Daoy (cell line): ENCODE data around the gene ZNF778. TPM values are rescaled to one million over a fixed set of nuclear protein-coding genes. Genes with fewer than 3 reads are reported as not detected.

Experiments
- DNase-seq: peaks from one replicate; pipeline ENCODE4 v3.0.0-alpha.2; 2015; ENCODE audit warnings: low read depth
- total RNA-seq: library from RNA; depleted of rRNA; stranded (reverse); fragments of >200 nt; shearing (Covaris generic); gene quantifications from 2 replicates; pipeline ENCODE4 v1.2.3, GENCODE V29; 2014

ZNF778 gene
- total RNA-seq, 1 experiment from 2014 or later = 3.4 TPM

DNA sequence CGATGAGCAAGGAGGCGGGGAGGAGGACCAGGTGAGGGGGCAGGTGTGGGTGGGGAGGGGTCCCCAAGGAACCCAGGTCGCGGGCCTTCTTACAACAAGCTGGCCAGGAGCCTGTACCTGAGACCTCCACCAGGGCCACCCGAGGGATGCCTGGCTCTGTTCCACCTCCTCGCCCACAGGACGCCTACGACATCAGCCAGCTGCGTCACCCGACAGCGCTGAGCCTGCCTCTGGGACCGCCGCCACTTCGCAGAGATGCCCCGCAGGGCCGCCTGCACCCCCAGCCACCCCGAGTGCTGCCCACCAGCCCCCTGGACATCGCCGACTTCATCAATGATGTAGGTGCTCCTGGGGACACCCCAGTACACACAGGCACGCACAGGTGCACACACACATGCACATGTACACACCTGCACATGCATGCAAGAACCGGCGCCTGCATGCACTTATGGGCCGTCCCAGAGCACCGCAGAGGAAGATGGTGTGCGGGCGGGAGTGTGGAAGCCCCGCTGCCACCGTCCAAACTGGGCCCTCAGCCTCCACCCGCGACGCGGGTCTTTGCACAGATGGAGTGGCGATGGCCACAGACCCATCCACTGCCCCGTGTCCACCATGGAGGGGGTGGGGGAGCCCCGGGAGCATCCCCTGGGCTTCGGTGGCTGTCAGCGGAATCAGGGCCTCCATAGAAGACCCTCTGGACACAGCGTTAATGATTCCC, 23.8 kb upstream of the ZNF778 start:
- DNase-seq = peak; percentile 31

DNA sequence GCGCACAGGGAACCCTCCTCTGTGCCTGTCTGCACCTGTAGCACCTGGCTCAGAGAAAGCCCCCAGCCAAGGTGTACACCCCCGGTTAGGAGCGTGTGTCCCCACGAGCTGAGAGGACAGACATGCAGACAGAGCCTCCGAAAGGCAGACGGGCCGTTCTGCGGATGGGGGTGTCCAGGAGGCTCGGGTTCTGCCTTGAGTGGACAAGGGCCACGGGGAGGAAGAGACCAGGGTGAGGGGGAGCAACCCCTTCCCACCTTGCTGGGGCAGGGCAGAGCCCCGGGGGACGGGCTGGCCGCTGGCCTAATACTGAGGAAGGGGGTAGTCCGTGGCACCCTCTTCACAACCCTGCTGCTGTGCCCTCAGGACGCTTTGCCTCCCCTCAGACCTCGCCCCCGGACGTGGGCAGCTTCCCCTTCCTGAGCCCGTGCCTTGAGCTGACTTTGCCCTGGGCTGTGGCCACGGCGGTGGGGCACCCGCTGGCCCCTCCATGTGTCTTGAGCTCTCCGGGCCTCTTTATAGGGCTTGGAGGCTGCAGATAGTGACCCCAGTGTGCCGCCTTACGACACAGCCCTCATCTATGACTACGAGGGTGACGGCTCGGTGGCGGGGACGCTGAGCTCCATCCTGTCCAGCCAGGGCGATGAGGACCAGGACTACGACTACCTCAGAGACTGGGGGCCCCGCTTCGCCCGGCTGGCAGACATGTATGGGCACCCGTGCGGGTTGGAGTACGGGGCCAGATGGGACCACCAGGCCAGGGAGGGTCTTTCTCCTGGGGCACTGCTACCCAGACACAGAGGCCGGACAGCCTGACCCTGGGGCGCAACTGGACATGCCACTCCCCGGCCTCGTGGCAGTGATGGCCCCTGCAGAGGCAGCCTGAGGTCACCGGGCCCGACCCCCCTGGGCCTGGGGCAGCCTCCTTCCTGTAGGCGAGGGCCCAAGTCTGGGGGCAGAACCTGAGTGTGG, 22.9 kb upstream of the ZNF778 start:
- peak; percentile 1 for DNase-seq

DNA sequence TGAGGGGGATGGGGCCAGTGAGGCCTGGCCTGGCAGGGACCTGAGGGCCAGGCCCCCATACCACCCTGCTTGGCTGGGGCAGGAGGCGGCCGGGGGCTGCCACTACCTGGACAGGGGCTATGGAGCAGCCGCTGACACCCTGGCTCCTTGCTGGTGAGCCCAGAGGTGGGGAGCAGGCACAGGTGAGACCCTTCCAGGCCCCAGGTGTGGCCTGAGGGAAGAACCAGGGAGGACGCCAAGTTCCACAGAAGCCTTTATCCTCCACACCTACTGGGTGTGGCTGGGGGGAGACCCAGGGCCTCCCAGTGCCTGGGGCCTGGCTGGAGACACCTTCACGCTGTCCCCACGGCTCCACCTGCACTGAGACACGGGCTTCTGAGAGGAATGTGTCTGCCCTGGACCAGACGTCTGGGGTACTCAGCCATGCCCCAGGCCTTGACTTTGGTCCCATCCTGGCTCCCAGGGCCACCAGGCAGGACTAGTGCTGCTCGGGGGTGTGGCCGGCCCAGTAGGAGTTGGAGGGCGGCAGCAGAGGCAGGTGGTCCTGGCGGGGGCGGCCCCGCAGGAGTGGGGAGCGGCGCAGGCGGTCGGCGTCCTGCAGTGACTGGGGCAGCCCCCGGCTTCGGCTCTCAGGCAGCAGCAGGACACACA, 21.9 kb upstream of the ZNF778 start:
- DNase-seq = no peak

DNA sequence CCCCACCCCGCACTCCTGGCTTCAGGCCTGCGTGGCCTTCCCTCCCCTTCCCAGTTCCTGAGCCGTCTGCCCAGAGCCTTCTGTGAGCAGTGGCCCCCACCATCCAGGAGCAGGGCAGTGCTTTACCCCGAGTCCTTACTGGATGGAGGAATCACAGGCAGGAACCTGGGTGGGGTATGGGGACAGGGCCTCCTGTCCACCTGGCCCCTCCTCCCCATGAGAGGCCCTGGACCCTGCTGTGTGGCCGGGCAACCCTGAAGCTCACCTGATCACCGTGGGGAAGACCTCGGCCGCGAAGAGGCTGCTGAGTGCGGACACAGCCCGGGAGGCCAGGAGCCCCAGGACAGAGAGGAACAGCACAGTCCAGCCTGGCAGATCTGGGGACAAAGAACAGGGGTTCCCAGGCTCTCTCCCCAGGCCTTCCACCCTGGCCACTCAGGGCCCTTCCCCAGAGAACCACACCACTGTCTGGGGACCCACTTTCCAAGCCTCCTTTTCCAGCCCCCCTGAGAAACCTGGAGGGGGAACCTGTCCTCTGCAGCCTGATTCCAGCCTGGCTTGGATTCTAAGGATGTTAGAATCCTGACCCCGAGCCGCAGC, 20.4 kb upstream of the ZNF778 start:
- no peak for DNase-seq

DNA sequence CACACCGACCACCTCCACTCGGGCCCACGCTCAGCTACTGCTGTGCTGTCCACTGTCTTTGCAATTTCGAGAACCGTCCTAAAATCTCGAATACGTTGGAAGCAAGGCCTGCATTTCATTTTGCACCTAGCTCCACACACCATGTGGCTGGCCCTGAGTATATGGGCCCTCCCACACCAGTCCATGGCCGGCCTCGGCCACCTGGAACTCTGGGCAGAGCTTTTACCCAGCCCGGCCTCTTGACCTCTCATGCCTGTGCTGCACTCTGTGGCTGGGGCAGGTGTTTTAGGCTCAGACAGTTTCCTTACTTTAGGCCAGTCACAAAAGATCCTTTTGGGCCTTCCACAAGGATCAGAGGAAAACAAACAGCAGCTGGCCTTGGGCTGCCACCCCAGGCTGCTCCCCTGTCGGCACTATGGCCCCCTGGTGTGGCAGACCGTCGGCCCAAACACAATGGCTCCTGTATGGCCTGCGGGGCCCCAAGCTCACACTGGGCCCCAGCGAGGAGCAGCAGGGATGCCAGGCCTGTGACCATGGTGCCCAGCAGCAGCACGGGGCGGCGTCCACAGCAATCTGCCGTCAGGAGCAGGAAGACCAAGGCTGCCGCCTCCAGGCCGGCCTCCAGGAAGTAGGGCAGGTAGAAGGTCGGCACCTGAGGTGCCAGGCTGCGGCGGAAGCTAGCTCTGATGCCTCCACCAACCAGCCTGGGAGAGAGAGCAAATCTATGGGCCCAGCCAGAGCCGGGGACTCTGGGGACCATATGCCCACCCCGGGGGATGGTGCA, 19.7 kb upstream of the ZNF778 start:
- DNase-seq = no peak

DNA sequence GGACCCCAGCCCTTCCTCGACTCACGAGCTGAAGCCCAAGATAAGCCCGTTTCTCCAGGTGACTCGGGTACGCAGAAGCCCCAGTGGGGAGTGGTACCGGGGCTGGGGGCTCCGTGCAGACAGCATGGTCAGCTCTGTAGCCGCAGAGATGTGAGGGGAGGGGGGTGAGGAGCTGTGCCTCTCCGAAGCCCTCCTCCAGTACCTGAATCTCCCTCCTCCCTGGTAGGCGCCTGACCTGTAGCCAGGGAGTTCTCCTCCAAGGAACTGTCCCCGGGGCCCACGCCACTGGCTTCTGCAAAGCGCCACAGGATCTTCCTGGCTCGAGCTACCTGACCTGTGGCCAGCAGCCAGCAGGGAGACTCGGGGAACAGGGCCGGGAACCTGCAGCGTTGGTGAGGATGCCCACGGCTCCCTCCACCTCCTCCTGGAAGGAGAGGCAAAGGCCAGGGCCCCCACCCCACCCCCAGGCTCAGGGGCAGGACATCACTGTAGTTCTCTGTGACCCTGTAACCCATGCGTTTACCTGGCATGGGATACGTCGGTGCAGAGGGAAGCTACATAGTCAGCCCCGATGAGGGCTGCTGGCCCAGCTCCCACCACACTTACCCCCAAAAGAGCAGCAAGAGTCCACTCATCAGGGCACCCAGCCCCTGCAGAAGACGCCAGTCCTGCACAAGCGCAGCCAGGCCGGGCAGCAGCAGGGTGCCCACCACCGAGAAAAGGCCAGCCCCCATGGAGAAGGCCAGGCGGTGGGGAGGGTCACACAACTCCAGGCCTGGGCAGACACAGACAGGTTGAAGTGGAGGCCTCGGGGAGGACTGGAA, 18.9 kb upstream of the ZNF778 start:
- DNase-seq = no peak

DNA sequence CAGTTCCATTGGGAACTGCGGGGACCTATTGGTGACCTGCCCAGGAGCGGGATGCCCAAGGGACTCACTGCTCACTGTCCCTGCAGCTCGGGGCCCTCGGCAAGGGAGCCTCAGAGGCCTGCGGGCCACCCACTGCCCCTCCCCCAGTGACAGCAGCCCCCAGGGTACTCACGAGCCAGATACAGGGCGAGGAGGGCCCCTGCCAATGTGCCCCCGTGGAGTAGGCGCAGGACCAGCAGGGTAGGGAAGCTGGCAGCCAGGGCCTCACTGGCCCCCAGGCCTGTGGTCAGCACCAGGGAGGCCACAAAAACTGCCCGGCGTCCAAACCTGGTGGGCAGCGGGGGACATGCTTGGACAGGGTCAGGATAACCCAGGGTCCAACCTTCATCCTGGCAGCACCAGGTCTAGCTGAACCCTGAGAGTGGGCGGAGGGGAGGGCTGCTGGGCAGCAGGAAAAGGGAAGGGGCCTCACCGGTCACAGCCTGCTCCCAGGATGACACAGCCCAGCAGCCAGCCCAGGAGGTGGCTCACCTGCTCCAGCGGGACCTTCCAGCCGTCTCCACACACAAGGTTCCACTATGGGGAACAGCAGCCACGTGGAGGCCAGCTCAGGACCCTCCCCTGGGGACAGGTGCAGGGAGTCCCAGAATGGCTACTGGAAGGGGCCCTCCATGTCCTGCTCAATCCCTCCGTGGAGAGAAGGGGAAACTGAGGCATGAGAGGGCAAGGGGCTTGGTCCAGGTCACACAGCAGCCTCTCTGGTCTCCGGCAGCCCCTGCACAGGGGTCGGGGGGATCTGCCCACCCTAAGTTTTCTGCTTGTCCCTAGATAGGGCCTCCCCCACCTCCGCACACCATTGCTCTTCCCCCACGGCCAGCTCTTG, 18.0 kb upstream of the ZNF778 start:
- no peak for DNase-seq

DNA sequence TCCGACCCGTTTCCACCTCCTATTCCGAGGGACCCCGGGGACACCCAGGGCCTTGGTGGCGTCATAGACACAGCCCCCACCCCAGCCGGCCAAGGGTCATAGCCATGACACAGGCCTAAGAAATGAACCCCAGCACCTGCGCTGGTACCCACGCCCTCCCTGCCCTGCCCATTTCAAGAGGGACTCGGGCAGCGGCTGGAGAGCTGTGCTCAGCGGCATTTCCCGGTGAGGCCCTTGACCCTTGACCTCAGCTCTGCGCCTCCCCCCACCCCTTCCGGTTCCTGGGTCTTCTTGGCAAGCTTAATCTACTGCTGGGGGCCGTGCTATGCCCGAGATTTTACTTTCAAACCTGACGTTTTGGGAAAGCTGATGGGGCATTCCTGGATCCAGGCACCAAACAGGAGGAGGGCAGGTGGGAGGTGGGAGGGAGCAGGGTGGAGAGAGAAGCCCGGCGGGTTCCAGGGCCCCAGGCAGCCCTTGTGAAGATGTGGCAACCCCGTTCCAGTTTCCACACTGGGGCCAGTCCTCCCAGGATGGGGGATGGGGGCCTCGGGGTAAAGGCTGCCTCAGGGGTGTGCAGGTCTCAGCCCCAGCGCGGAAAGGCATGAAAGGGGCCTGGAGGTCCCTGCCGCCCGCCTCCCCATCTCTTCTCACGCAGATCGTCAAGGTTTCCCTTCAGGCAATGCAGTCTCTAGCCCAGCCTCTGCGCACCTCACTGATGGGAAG, 17.2 kb upstream of the ZNF778 start, which contains the start of gene SLC22A31:
Gene SLC22A31, minus strand, starts transcription at position 414 of the 726 bp plus-strand sequence. Its CDS starts 36 bp downstream, at position 378.
- peak; percentile 1 for DNase-seq

DNA sequence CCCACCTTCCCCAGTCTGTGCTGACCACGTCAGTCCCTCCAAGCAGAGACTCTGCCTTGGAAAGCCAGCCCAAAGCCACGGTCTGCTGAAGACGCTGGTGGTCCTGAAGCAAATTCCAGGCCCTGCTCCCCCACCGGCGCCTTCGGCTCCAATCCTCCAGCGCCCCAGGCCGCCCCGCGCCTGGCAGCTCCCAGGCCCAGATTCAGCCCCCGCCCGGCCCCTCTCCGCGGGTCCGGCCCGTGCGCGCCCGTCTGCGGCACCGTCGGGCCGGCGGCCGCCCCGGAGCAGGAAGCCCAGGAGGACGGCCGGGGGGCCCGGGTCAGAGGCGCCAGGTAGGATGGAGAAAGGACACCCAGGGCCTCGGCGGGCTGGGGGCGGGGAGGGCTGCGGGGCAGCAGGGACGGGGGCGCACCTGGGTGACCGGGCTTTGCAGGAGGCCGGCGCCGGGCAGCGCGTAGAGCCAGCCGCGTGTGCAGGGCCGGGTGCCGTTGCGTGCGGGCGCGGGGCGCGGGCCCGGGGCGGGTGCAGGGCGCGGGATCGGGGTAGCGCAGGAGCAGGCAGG, 16.6 kb upstream of the ZNF778 start:
- DNase-seq = peak; percentile 4

DNA sequence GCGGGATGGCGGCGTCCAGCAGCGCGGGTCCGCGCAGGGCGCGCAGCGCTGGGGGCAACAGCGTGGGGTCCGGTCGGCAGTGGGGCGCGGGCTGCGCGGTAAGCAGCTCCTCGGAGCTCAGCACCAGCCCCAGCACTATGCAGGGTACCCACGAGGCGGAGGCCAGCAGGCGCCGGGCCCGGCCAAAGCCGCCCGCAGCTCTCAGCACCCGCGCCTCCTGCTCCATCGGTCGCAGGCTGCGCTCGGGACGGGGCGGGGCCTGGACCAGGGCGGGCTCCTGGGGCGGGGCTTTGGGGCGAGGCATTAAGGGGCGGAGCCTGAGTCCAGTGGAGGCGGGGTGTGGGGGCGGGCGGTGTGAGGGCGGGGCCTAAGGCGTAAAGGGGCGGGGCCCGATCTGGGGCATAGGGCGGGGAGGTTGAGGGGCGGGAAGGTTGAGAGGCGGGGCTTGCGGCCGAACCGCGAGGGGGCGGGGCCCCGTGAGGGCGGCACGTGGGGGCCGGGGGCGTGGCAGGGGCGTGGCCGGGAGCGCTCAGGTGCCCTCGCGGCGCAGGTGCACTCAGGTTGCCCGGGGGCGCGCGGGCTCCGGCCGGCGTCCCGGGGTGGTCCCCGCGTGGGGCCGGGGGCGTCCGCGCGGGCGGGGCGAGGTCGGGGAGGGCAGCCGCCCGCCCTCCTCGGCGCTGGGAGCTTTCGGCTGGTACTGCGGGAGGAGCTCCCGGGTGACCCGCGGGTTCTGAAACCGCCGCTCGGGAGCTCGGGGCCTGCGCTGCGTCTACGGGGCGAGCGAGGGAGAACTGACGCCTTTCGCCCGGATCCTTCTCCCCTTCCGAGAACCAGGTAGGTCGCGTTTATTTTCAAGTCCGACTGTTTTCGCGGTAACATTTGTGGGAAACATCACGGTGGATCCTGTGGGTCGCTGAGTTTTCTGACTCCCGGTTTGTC, 15.8 kb upstream of the ZNF778 start:
- peak; percentile 60 for DNase-seq

DNA sequence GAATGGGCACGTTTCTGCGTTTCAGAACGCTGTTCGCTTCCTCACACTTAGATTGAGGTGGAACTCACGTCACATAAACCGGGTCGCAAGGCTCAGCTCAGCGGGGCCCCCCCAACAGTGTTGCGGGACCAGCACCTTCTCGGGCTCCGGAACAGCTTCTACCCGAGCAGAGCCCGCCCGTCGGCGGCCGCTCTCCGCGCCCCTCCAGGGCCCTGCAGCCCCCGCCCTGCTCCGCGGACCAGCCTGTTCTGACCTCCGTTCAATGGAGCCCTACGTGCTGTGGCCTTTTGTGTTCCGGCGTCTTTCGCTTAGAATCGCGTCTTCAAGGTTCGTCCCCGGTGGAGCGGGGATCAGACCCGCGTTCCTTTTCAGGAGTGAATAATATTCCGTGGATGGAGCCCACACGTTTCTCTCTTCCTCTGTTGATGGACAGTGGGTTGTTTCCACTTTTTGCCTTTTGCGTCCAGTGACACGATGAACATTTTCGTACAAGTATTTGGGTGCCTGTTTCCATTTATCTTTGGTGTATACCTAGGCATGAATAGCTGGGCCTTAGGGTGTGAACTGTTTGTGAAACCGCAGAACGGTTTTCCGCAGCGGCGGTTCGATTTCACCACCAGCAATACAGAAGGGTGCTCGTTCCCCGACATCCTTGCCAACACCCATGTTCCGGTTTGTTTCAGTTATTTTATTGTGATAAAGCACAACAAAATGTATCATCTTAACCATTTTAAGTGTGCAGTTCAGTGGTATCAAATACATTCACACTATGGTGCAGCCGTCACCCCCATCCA, 14.9 kb upstream of the ZNF778 start:
- no peak for DNase-seq

DNA sequence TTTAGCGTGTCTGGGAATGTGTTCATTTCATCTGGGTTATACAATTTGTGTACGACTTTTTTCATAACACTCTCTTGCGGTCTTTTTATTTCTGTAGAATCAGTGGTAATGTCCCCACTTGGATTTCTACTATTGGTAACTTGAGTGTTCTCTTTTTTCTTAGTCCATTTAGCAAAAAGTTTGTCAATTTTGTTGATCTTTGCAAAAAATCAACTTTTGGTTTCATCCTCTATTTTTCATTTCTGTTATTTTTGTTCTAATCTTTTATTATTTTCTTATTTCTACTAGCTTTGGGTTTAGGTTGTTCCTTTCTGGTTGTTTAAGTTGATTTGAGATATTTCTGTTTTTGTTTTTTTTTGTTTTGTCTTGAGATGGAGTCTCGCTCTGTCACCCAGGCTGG, 9.5 kb upstream of the ZNF778 start:
- DNase-seq = no peak

DNA sequence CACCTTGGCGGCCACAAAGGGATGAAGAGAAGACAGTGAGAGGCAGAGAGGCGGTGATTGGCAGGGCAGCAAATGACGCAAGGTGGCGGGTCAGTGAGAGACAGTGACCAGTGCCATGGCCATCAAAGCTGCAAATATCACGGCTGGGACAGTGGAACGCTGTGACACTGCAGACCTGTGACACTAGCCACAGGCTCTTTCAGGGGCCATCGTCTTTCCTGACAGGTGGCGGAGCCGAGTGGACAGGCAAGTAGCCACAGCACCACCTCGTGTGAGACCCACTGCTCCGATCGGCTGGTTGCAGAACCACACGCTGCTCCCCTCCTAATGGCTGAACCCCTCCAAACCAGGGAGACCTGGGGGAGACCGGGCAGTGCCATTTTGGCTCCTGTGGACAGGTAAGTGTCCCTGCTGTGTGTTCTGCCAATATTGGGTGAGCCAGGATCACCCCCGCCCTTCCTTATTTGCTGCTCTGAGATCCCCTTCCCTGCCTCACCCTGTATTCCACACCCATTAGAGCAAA, 7.9 kb upstream of the ZNF778 start:
- no peak for DNase-seq

DNA sequence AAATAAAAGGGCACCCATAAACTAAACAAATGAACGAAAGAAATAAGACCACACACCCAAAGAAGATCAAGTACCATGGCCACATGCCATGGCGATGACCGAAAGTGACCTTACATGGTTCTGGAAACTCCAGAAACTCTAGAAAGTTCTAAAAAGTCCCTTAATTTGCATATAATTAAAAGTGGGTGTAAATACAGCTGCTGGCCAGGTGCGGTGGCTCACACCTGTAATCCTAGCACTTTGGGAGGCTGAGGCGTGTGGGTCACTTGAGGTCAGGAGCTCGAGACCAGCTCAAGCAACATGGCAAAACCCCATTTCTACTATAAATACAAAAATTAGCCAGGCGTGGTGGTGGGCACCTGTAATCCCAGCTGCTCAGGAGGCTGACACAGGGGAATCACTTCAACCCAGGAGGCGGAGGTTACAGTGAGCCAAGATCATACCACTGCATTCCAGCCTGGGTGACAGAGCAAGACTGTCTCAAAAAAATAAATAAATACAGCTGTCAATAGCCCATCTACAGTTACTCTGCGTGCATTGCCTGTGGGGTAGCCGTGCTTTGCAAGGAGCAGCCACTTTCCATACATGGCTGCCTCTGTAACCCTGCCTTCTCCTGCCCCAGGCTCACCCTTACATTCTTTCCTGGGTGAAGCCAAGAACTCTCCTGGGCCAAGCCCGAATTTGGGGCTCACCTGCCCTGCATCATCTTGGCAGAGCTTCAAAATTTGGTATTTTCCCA, 7.2 kb upstream of the ZNF778 start:
- no peak for DNase-seq

DNA sequence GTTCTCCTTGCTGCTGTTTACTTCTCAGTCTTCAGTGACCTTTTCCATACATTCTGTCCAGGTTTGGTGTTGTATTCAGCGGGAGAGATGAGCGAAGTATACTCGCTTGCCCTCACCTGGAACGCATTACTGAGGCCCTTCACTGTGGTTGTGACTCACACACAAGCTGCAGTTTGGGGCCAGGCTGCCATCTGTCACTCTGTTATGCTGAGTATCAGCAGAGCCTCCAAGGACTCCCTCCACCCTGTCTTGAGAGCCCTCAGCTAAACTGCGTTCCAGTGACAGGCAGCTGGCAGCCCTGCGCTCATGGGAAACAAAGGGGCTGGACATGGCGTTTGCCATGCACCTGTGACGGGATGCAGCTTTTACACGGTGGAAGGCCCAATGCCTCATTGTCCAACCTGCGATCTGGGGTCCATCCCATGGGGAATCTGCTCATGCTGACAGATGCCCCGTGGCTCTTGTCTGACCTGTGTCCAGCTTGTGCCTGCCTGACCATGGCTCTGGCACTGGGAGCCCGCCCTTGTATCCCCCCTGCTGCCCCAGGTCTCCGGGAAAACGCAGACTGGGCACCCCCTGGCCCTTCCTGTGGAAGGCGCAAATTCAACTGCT, 6.5 kb upstream of the ZNF778 start:
- DNase-seq = peak; percentile 52
